Measurements from ENCODE around the gene SMIM38. TPM values are rescaled to one million over a fixed set of nuclear protein-coding genes. Genes with fewer than 3 reads are reported as not detected.
"Not testable (repeated sequence)": the region's sequence is repeated elsewhere in the genome, so short reads cannot be mapped to it uniquely, and the experiment has no call there.

The SMIM38 gene
- total and polyA plus RNA-seq, 11 donors: 0.08 to 0.35 (median 0.15) TPM; not detected in 1

- TF ChIP-seq CTCF (IDR thresholded peaks at IDR 0.05): no peak
- no peak for TF ChIP-seq POLR2A (IDR thresholded peaks at IDR 0.05)
- 76 to 85% (median 79%) methylated on average over 4 of the region's 4 CpGs for WGBS, 4 donors
- Histone ChIP-seq H3K4me3 (no peak overlapping the region), H3K27ac (no peak overlapping the region), H3K9me3 (peaks cover 0 to 28% (median 12%) of the 10 kb centered on the region in 12 donors), H3K36me3 (no peaks in the 10 kb centered on the region), H3K4me1 (no peaks in the 10 kb centered on the region), H3K27me3 (no peaks in the 10 kb centered on the region)
- intact Hi-C loops (cut with DNase I): no loop called here
- ATAC-seq: no peak
- no peak for DNase-seq
Measured at GRCh38 chr11:69145050-69145380, 10.7 kb upstream of the SMIM38 start.

- TF ChIP-seq POLR2A (IDR thresholded peaks at IDR 0.05): no peak
- TF ChIP-seq CTCF (IDR thresholded peaks at IDR 0.05): no peak
- no peak overlapping the region for H3K4me3 ChIP-seq
- no peak overlapping the region for H3K27ac ChIP-seq
- DNase-seq (no peak), ATAC-seq (no peak)
- WGBS, 4 donors: 92 to 98% (median 95%) methylated on average over 13 of the region's 13 CpGs
- peaks cover 0 to 30% (median 12%) of the 10 kb centered on the region in 12 donors for H3K9me3 ChIP-seq
- no peaks in the 10 kb centered on the region for H3K36me3 ChIP-seq
- intact Hi-C loops (cut with DNase I): no loop called here
- no peaks in the 10 kb centered on the region for H3K27me3 ChIP-seq
- H3K4me1 ChIP-seq: peaks cover 0 to 10% (median 0%) of the 10 kb centered on the region in 12 donors
Measured at GRCh38 chr11:69148377-69148762, 7.4 kb upstream of the SMIM38 start.

DNA sequence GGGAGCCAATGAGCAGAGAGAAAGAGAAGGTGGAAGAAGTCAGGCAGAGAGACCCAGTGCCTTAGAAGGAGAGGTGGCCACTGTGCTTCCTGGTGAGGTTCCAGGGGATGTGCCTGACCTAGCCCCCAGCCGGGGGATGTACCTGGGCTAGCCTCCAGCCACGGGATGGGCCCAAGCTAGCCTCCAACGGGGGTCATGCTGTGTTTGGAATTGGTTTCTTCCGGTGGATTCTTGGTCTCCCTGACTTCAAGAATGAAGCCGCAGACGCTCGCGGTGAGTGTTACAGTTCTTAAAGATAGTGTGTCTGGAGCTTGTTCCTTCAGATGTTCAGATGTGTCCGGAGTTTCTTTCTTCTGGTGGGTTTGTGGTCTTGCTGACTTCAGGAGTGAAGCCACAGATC lies 6.9 kb upstream of the SMIM38 start:
- peaks cover 0 to 13% (median 0%) of the 10 kb centered on the region in 12 donors for H3K4me1 ChIP-seq
- H3K36me3 ChIP-seq: no peaks in the 10 kb centered on the region
- 88 to 97% (median 91%) methylated on average over 8 to 9 of the region's 9 CpGs for WGBS, 4 donors
- H3K9me3 ChIP-seq: peaks cover 0 to 30% (median 12%) of the 10 kb centered on the region in 12 donors
- DNase-seq (no peak), ATAC-seq (no peak)
- no peak for TF ChIP-seq CTCF (IDR thresholded peaks at IDR 0.05)
- TF ChIP-seq POLR2A (IDR thresholded peaks at IDR 0.05): no peak
- H3K27ac ChIP-seq: no peak overlapping the region
- H3K4me3 ChIP-seq: no peak overlapping the region
- intact Hi-C loops (cut with DNase I): no loop called here
- no peaks in the 10 kb centered on the region for H3K27me3 ChIP-seq

DNA sequence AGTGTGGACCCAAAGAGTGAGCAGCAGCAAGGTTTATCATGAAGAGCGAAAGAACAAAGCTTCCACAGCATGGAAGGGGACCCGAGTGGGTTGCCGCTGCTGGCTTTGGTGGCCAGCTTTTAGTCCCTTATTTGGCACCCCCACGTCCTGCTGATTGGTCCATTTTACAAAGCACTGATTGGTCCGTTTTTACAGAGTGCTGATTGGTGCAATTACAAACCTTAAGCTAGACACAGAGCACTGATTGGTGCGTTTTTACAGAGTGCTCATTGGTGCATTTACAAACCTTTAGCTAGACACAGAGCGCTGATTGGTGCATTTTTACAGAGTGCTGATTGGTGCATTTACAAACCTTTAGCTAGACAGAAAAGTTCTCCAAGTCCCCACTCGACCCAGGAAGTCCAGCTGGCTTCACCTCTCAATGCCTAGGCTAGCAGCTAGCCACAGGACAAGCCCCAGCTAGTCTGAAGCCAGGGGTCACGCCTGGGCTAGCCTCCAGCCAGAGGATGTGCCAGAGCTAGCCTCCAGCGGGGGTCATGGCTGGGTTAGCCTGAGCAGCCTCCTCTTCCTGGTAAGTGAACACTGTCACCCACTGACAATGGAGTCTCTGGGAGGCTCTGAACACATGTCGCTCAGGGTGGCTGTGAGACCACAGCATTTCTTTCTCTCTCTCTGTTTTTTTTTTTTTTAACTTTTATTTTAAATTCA lies 6.2 kb upstream of the SMIM38 start:
- DNase-seq, H3K36me3 ChIP-seq, H3K27me3 ChIP-seq, H3K4me3 ChIP-seq, ATAC-seq, H3K27ac ChIP-seq: not testable (repeated sequence)
- intact Hi-C loops (cut with DNase I): loop anchor here in 1 of 10 donors (5.0 kb wide), 1 partner anchor 148 kb away; no protein-coding TSS in a partner anchor
- WGBS, 4 donors: 86 to 95% (median 92%) methylated on average over 11 of the region's 11 CpGs
- Histone ChIP-seq H3K4me1 (peaks cover 0 to 19% (median 3%) of the 10 kb centered on the region in 12 donors), H3K9me3 (peaks cover 0 to 30% (median 12%) of the 10 kb centered on the region in 12 donors)
